Stimulated activated CD4-positive, alpha-beta T cell treated with anti-CD3 and anti-CD28 coated beads, Interleukin-15, amount 100 ng/mL, for 24 hours (primary cell): Measurements from ENCODE around the gene FANCC.
A peak's percentile ranks its signal among the peaks of the same experiment; 100 is the strongest.

Source experiments
- DNase-seq: peaks from one replicate; pipeline ENCODE4 v3.0.0-alpha.2; 2020

The FANCC gene

DNA sequence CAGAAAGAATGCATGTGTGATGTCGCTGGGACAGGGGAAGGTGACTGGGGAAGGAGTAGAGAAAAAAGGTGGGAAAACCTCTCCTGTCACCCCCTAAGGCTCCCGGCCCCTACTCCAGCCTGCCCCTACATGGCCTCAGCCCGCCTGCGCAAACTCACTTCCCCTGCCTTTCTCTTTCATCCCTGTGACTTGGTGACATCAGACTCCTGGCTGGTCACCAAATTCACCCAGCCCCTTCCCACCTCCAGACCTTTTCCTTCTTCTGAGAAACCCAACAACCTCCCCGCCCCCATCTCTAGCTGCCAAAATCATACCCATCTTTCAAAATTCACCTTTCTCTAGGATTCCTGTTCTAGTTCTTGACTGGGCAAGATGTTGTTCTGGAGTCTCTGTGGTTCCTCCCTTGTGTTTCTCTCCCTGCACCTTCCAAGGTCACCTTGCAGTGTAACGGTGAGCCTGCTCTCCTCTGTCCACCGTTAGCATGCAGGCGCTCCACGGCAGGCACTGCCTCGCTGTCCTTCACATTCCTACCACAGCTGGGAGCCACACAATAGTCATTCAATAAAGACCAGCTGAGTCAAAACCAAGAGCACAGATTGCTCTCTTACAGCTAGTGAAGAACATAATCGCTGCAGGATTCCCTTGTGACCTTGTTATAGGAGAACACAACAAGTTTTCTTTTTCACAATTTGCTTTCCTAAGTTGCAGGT is 134.5 kb downstream of the FANCC start:
- no peak for DNase-seq

DNA sequence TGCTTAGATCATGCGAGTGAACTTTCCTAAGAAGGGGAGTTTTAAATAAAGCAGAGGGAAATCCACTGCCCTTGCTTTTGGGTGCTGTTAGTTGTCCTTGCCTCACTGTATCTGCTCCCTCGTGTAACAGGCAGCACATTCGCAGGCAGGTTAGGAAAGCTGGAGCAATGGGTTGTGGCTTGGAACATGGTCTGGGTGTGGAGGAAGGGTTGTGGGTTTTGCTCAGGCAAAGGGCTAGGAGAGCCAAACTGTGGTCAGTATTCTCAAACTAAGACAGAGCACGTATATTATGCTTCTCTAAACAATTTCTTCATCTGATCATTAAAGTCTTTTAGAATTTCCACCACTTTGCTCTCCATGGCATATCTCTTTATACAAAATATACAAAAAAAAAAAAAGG is 135.7 kb downstream of the FANCC start:
- DNase-seq: no peak

DNA sequence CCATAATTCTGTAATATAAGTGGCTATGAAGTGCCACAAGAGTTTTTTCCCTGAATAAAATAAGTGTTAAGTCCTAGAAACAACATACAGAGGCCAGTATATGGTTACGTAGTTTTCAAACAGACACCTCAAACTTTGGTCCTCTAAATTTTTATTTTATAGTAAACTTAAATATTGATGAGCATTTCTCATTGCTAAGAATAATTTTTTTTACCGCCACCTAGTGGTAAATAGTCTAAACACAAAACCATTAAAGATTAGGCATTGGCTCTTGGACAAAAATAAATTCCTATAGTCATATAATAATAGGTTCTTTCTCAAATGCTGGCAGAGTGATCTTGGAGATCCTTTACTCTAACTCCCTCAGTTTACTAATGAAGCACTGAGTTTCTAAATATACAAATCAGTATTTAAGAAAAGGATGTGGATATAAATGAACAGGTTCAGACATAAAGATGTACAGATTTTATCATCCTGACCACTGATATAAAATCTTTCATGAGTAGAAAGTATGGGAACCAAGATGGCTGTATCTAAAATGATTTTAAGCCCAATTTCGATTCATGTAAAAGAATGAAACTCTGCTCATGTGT is 136.2 kb downstream of the FANCC start:
- DNase-seq: no peak

- no peak for DNase-seq
Measured at GRCh38 chr9:95177617-95178016, 139.9 kb downstream of the FANCC start.

DNA sequence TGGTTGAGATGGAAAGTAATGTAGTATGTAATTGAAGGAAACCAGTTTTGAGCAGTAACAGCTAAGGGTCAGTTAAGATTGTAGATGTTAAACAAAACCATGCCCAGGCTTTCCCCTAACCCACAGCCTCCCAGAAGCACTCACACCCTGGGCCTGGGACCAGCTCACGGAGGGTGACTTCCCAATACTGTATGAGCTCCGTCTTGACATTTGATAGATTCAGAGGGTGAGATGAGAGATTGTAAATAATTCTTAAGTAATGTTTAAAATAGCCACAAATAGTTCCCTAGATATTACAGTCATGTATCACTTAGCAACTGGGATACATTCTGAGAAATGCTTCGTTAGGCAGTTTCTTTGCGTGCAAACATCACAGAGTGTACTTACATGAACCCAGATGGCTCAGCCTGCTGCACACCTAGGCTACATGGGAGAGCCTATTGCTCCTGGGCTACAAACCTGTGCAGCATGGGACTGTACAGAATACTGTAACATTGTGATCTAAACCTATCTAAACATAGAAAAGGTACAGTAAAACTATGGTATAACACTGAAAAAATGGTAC is 140.7 kb downstream of the FANCC start:
- no peak for DNase-seq

DNA sequence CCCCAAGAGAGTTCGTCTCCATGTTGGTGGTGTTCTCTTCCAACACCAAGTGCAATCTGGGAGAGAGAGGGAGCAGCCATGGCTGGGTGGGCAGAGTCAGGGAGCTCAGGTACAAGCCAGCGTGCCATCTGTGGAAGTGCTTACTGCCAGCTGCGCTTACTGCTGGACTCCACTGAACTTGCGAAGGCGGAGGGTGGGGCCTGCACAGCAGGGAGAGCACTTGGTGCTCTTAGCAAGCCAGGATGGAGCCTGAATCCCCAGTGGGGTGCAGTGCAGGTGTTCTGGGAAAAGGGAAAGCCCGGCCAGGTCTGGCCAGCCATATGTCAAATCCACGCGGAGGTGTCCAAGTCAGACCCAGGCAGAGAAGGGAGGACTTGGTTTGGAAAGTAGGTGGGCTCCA is 142.0 kb downstream of the FANCC start:
- no peak for DNase-seq

GRCh38 chr9:95174038-95174437 is 143.5 kb downstream of the FANCC start:
- DNase-seq: no peak

- DNase-seq: no peak
Measured at GRCh38 chr9:95171596-95171995, 145.9 kb downstream of the FANCC start.

DNA sequence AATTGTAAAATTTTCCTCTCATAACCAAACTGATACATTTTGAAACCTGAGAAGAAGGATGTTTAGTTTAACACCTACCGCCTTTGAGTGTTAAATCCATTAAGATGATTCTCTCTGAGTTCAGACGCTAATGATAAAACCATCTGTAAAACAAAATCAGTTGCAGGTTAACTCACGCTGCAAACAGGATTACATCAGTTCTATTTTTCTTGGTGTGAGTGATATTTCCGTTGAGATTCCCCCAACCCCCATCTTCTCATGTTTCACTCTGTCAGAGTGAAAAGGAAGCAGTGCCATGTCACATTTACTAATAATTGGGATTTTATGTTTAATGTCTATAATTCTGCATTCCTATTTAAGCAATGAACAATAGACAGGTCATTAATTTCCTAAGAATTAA is 146.5 kb downstream of the FANCC start:
- DNase-seq: peak; percentile 7

- peak; percentile 70 for DNase-seq
Measured at GRCh38 chr9:95167998-95168397, 149.5 kb downstream of the FANCC start.

GRCh38 chr9:95165004-95165403 is 152.5 kb downstream of the FANCC start:
- no peak for DNase-seq

DNA sequence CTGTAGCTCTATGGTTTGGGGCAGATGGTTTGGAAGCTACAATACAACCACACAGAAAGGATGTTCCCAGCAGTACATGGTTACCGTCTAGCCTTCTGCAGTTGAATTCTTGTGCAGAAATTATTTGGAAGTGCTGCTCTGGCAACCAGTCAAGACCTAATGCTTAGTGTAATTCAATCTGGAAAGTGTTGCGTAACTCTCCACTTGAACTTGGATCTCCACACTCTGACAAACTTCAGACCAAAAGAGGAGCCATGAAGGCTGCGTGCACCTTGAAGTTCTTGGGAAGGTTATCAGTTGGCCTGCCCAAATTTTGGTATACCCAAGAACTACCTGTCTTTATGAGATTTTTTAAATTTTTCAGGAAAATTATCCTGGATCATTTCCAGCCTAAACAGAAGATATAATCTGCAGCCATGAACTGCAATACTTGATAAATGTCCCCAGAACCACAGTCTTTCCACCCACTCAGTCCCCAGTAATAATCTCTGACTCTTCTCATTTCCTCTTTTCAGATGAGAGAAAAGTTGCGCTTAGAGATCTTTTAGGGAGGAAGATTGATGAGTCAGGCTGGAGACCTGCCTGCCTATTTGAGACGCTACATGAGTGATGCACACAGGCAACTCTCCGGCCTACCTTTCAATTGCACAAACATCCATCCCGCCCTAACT is 159.9 kb downstream of the FANCC start:
- no peak for DNase-seq

GRCh38 chr9:95156074-95156473 is 161.4 kb downstream of the FANCC start:
- no peak for DNase-seq

GRCh38 chr9:95155220-95155619 is 162.3 kb downstream of the FANCC start:
- DNase-seq: no peak

DNA sequence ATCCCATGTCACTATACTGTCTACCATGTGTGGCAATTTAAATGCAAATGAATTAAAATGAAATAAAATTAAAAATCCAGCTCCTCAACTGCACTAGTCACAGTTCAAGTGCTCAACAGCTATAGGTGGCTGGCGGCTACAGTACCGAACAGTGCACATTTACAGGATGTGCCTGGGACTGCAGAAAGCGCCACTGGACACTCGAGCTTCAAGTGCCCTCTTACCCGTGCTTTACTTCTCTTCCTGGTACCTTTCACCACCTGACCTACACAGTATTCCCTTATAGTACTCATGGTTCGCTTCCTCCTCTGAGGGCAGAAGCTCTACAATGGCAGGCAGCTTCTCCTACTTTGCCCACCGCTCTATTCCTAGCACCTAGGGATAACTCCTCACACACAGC is 166.6 kb downstream of the FANCC start:
- no peak for DNase-seq

DNA sequence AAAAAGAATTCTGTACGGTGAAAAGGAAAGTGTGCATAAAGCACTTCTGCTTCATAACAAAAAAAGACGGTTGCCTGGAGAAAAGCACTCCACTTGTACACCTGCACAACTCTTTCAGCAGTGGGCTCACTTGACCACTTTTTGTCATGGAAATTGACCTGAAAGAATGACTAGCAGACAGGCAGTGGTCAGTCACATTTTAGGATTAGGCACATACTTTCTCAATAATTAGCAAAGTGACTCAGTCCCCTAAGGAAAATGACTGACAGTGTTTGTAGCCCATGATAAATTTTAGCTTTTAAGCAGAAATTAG is 169.3 kb downstream of the FANCC start:
- no peak for DNase-seq

- no peak for DNase-seq
Measured at GRCh38 chr9:95147452-95148207, 169.9 kb downstream of the FANCC start.

- no peak for DNase-seq
Measured at GRCh38 chr9:95143591-95144561, 173.6 kb downstream of the FANCC start.

- DNase-seq: no peak
Measured at GRCh38 chr9:95142728-95143127, 174.8 kb downstream of the FANCC start.

- DNase-seq: no peak
Measured at GRCh38 chr9:95142315-95142714, 175.2 kb downstream of the FANCC start.

DNA sequence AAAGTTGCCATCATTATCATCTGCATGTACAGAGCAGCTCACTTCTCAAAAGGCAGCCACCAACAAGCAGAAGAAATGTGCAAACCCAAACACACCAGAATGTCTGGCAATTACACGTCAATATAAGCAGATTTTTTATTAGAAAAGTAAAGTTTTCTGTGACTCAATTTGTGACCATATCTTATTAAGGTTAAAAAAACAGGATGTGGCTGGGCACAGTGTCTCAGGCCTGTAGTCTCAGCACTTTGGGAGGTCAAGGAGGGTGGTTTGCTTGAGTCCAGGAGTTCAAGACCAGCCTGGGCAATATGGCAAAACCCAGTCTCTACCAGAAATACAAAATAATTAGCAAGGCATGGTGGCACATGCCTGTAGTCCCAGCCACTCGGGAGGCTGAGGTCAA is 176.7 kb downstream of the FANCC start:
- no peak for DNase-seq

- no peak for DNase-seq
Measured at GRCh38 chr9:95139126-95139525, 178.4 kb downstream of the FANCC start.
